Stomach (tissue), 9 donors: ENCODE results near the gene FUZ. TPM values are rescaled to one million over a fixed set of nuclear protein-coding genes. Genes with fewer than 3 reads are reported as not detected.

Experiments
- DNase-seq, 2 donors: peaks; one replicate each; pipeline versions ENCODE4 v3.0.0 to v3.0.0-alpha.2; 2013 to 2019
- H3K27ac ChIP-seq, 5 donors: fragments of 200-600 bp in 4 of 5; sonication (generic) in 4 of 5; one replicate each; pipeline ENCODE4 v1.5.1; 2013 to 2019; ENCODE audit warnings: mild to moderate bottlenecking in 1 of 5, moderate library complexity in 1 of 5
- H3K27me3 ChIP-seq, 3 donors: fragments of 200-600 bp; sonication (generic); one replicate each; pipeline ENCODE4 v1.5.1; 2017 to 2019; ENCODE audit warnings: mixed run types in 1 of 3
- H3K36me3 ChIP-seq, 4 donors: fragments of 200-600 bp; sonication (generic); 1 replicate in 3 of 4; 2 replicates in 1 of 4; pipeline ENCODE4 v1.5.1; 2016 to 2019
- H3K4me1 ChIP-seq, 4 donors: fragments of 200-600 bp; sonication (generic); one replicate each; pipeline ENCODE4 v1.5.1; 2016 to 2019
- H3K4me3 ChIP-seq, 4 donors: fragments of 200-600 bp; sonication (generic) in 3 of 4; one replicate each; pipeline ENCODE4 v1.5.1; 2016 to 2019; ENCODE audit warnings: mild to moderate bottlenecking in 1 of 4
- H3K9me3 ChIP-seq, 4 donors: fragments of 200-600 bp; sonication (generic); one replicate each; pipeline ENCODE4 v1.5.1; 2016 to 2019
- EP300 ChIP-seq: sonication (generic); formaldehyde crosslinking; IDR thresholded peaks from one replicate; pipeline ENCODE4 v1.6.1; 2017; ENCODE audit warnings: antibody characterized with exemption
- POLR2A ChIP-seq, 4 donors: fragments of 450-650 bp; IDR thresholded peaks; one replicate each; pipeline ENCODE4 v1.6.1; 2016; ENCODE audit warnings: antibody characterized with exemption in 4 of 4, control low read depth in 2 of 4, mild to moderate bottlenecking in 1 of 4, moderate library complexity in 1 of 4
- POLR2AphosphoS5 ChIP-seq, 3 donors: sonication (generic); formaldehyde crosslinking; IDR thresholded peaks; one replicate each; pipeline ENCODE4 v1.6.1; 2016; ENCODE audit warnings: antibody characterized with exemption in 3 of 3
- WGBS, 5 donors: extraction: QIAGEN DNeasy Blood & Tissue Kit in 3 of 5; methylation state at CpG; one replicate each; pipeline versions ENCODE4 v1.1.5 to v1.1.7; 2013 to 2018; 5-methylcytosine and 5-hydroxymethylcytosine counted together
- intact Hi-C: fragments of 100-400 bp; cut with DNase I; formaldehyde crosslinking; loops from one replicate; pipeline ENCODE4 v1.15.1; 2023; ENCODE audit warnings: low total_unique reads
- polyA plus RNA-seq, 3 donors: library from polyadenylated mRNA; stranded (reverse); fragments of 200-250 nt; gene quantifications; one replicate each; pipeline ENCODE4 v1.2.3, GENCODE V29; 2013
- total RNA-seq, 5 donors: library from RNA; depleted of rRNA; stranded (reverse); fragments of >200 nt; gene quantifications; one replicate each; pipeline versions ENCODE4 v1.1.0 to v1.2.3, GENCODE V29; 2014 to 2016
- TF ChIP-seq, protein P1 (sequence below), 7 experiments: fragments of 450-650 bp in 4 of 7; fragments of 200-600 bp in 3 of 7; sonication (generic) in 3 of 7; IDR thresholded peaks; one replicate each; pipeline ENCODE4 v1.5.1; 2016 to 2019; ENCODE audit warnings: antibody characterized with exemption in 7 of 7, control low read depth in 2 of 7, mild to moderate bottlenecking in 1 of 7
- donor health status: healthy with polysubstance abuse.
- donor health status: Bipolar disorder and iron deficiency.
- donor health status: healthy.

FUZ gene
- total and polyA plus RNA-seq, 8 donors = 1.2 to 37.4 (median 15.5) TPM

- peak overlapping the region; percentile 73 to 91 (median 80) for H3K4me3 ChIP-seq
- peaks cover 14 to 42% (median 40%) of the 10 kb centered on the region in 4 donors for H3K36me3 ChIP-seq
- intact Hi-C loops = no loop called here
- peaks cover 12 to 49% (median 37%) of the 10 kb centered on the region in 4 donors for H3K4me1 ChIP-seq
- TF ChIP-seq POLR2AphosphoS5 (IDR thresholded peaks at IDR 0.05) (peak in 1 of 3 donors; percentile 4), EP300 (no peak)
- H3K27ac ChIP-seq = peak overlapping the region; percentile 79 to 89 (median 86)
- no peaks in the 10 kb centered on the region for H3K27me3 ChIP-seq
- 1 to 8% (median 2%) methylated on average over 27 to 31 of the region's 31 CpGs for WGBS, 5 donors
- no peaks in the 10 kb centered on the region for H3K9me3 ChIP-seq
- DNase-seq = peak; percentile 96
Observed at GRCh38 chr19:49808711-49809159, 4.4 kb downstream of the FUZ start.

DNA sequence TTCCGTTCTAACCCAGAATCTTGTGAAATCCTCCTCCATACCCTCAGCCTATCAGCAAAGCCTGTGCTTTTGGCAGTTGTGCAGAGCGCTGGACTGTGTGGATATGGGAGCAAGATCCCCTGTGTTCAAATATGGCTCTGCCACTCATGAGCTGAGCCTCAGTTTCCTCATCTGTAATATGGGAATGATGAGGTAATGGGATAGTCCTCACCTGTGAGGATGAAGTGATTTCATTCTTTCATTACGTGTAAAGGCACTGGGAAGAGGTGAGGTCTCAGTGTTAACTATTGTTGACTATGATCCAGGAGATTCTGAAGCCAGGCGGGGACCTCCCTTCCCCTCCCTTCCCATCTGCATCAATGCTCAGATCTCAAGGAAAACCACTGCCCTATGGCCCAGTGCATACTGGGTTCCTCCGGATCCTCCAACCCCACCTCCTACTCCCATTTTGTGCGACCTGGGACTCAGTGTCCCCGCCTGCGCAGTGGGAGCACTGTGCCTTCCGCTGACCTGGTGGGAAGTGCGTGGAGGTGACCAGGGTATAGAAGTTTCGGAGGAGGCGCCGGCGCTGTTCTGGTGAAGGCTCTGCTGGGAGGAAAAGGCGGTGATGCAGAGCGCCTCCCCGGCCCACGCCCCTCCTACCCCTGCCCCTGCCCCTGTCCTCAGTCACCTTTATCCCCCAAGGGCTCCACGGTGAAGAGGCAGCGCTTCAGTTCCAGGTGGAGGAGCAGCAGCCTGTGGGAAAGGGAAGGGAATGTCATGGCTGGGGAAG, 5.0 kb downstream of the FUZ start:
- peak overlapping the region; percentile 73 to 91 (median 80) for H3K4me3 ChIP-seq
- intact Hi-C loops = no loop called here
- H3K36me3 ChIP-seq = peaks cover 21 to 49% (median 47%) of the 10 kb centered on the region in 4 donors
- H3K27ac ChIP-seq = peak overlapping the region; percentile 15 to 89 (median 86)
- 78 to 84% (median 81%) methylated on average over 20 of the region's 20 CpGs for WGBS, 5 donors
- H3K4me1 ChIP-seq = peaks cover 12 to 48% (median 36%) of the 10 kb centered on the region in 4 donors
- no peaks in the 10 kb centered on the region for H3K27me3 ChIP-seq
- H3K9me3 ChIP-seq = no peaks in the 10 kb centered on the region
- TF ChIP-seq, protein P1, sequence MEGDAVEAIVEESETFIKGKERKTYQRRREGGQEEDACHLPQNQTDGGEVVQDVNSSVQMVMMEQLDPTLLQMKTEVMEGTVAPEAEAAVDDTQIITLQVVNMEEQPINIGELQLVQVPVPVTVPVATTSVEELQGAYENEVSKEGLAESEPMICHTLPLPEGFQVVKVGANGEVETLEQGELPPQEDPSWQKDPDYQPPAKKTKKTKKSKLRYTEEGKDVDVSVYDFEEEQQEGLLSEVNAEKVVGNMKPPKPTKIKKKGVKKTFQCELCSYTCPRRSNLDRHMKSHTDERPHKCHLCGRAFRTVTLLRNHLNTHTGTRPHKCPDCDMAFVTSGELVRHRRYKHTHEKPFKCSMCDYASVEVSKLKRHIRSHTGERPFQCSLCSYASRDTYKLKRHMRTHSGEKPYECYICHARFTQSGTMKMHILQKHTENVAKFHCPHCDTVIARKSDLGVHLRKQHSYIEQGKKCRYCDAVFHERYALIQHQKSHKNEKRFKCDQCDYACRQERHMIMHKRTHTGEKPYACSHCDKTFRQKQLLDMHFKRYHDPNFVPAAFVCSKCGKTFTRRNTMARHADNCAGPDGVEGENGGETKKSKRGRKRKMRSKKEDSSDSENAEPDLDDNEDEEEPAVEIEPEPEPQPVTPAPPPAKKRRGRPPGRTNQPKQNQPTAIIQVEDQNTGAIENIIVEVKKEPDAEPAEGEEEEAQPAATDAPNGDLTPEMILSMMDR (IDR thresholded peaks at IDR 0.05) = no peak
- TF ChIP-seq POLR2A (IDR thresholded peaks at IDR 0.05) (no peak), POLR2AphosphoS5 (IDR thresholded peaks at IDR 0.05) (no peak), EP300 (no peak)
- DNase-seq = no peak

DNA sequence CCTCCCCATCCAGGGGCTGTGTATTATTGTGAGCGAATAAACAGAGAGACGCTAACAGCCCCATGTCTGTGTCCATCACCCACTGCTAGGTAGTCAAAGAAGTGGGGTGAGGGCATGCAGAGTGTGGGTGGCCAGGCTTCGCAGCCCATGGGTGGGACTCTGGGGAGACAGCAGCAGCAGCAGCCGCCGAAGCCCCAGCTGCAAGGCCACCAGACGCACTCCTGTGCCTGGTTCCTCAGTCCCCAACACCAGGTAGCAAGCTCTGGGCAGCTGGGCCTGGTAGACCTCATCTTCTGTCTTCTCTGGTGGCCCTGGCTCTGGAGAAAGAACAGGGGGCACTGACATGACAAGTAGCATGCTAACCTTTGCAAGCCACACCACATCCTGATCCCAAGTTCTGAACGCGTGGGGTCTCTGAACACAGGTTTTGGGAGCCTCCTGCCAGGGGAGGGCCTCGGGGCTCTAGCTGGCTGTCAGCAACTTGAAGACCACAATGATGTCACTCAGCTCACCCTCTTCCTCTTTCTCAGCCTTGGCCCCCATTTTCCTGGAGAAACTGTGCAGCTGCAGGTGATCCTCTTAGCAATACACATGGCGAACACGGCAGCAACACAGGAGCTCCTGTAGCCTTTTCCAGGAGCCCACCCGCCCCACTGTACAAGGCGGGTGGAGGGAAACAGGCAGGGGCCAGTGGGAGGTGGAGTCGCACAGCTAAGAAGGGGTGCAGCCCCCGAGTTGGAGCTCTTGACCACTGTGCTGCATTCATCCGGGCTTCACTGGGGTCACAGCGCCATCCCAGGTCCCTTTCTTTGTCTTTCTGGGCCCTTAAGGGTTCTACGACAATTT, 5.8 kb downstream of the FUZ start:
- peaks cover 26 to 57% (median 55%) of the 10 kb centered on the region in 4 donors for H3K36me3 ChIP-seq
- H3K27ac ChIP-seq = peak overlapping the region in 2 of 5 donors; percentile 86 to 87
- H3K27me3 ChIP-seq = no peaks in the 10 kb centered on the region
- peak in 1 of 2 donors; percentile 28 for DNase-seq
- H3K4me3 ChIP-seq = no peak overlapping the region
- H3K9me3 ChIP-seq = no peaks in the 10 kb centered on the region
- WGBS, 5 donors = 81 to 87% (median 84%) methylated on average over 17 to 18 of the region's 18 CpGs
- H3K4me1 ChIP-seq = peaks cover 12 to 50% (median 32%) of the 10 kb centered on the region in 4 donors
- no peak for TF ChIP-seq EP300
- TF ChIP-seq, protein P1 (IDR thresholded peaks at IDR 0.05) = no peak
- TF ChIP-seq POLR2A (IDR thresholded peaks at IDR 0.05) = no peak
- TF ChIP-seq POLR2AphosphoS5 (IDR thresholded peaks at IDR 0.05) = no peak
- intact Hi-C loops = no loop called here

DNA sequence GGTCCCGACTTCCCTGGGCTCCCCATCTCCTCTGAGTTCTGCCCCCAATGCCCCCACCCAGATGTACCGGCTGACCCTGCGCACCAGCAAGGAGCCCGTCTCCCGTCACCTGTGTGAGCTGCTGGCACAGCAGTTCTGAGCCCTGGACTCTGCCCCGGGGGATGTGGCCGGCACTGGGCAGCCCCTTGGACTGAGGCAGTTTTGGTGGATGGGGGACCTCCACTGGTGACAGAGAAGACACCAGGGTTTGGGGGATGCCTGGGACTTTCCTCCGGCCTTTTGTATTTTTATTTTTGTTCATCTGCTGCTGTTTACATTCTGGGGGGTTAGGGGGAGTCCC, 6.5 kb downstream of the FUZ start:
- peaks cover 12 to 53% (median 34%) of the 10 kb centered on the region in 4 donors for H3K4me1 ChIP-seq
- DNase-seq = no peak
- H3K36me3 ChIP-seq = peaks cover 30 to 64% (median 62%) of the 10 kb centered on the region in 4 donors
- peak overlapping the region in 1 of 5 donors; percentile 37 for H3K27ac ChIP-seq
- 82 to 92% (median 92%) methylated on average over 8 of the region's 8 CpGs for WGBS, 5 donors
- no peaks in the 10 kb centered on the region for H3K9me3 ChIP-seq
- no peak overlapping the region for H3K4me3 ChIP-seq
- intact Hi-C loops = no loop called here
- H3K27me3 ChIP-seq = no peaks in the 10 kb centered on the region
- TF ChIP-seq POLR2A (IDR thresholded peaks at IDR 0.05) (no peak), POLR2AphosphoS5 (IDR thresholded peaks at IDR 0.05) (no peak), EP300 (no peak)
- TF ChIP-seq, protein P1 (IDR thresholded peaks at IDR 0.05) = no peak
